Omental fat pad (tissue), 4 donors: ENCODE measurements around the gene UTP3. TPM values are rescaled to one million over a fixed set of nuclear protein-coding genes. Genes with fewer than 3 reads are reported as not detected.
"Not testable (repeated sequence)": the region's sequence is repeated elsewhere in the genome, so short reads cannot be mapped to it uniquely, and the experiment has no call there.

ENCODE experiments used
- ATAC-seq: fragments of 150-250 bp; one replicate; pipeline ENCODE4 v1.9.1; 2016; ENCODE audit warnings: mild to moderate bottlenecking, moderate library complexity; ENCODE audit not compliant: low FRiP score
- DNase-seq: peaks from one replicate; pipeline ENCODE4 v3.0.0-alpha.2; 2019; ENCODE audit warnings: low spot score
- CTCF ChIP-seq, 3 donors: fragments of 450-650 bp; IDR thresholded peaks; one replicate each; pipeline ENCODE4 v1.5.1; 2016 to 2017; ENCODE audit warnings: antibody characterized with exemption in 3 of 3, mild to moderate bottlenecking in 3 of 3, moderate library complexity in 2 of 3
- total RNA-seq, 4 donors: library from RNA; depleted of rRNA; stranded (reverse); fragments of >200 nt; gene quantifications; one replicate each; pipeline ENCODE4 v1.1.0, GENCODE V29; 2016

Gene UTP3
- total RNA-seq, 4 donors from 2014 or later = 20.7 to 67.5 (median 26.5) TPM

GRCh38 chr4:70718811-70719604 is 30.7 kb downstream of the UTP3 start:
- TF ChIP-seq CTCF (IDR thresholded peaks at IDR 0.05) = no peak
- ATAC-seq (no peak), DNase-seq (no peak)

GRCh38 chr4:70721747-70722146 is 33.4 kb downstream of the UTP3 start, which contains the start of gene RUFY3:
RUFY3 (plus strand) TSS chr4:70721964; CDS start chr4:70722574, 610 bp downstream.
- ATAC-seq (peak; percentile 75), DNase-seq (no peak)
- TF ChIP-seq CTCF (IDR thresholded peaks at IDR 0.05) = no peak

- DNase-seq (no peak), ATAC-seq (no peak)
- no peak for TF ChIP-seq CTCF (IDR thresholded peaks at IDR 0.05)
These were observed 34.0 kb downstream of the UTP3 start for GRCh38 chr4:70722199-70722791.

- no peak for TF ChIP-seq CTCF (IDR thresholded peaks at IDR 0.05)
- DNase-seq = no peak
- no peak for ATAC-seq
These were observed 36.1 kb downstream of the UTP3 start for GRCh38 chr4:70724463-70724862.

GRCh38 chr4:70725633-70726032 is 37.3 kb downstream of the UTP3 start:
- ATAC-seq = no peak
- no peak for DNase-seq
- no peak for TF ChIP-seq CTCF (IDR thresholded peaks at IDR 0.05)

- not testable (repeated sequence) for ATAC-seq, DNase-seq
These were observed 38.2 kb downstream of the UTP3 start for GRCh38 chr4:70726515-70726914.

- ATAC-seq = no peak
- no peak for TF ChIP-seq CTCF (IDR thresholded peaks at IDR 0.05)
- DNase-seq = no peak
These were observed 39.8 kb downstream of the UTP3 start for GRCh38 chr4:70728091-70728490.

GRCh38 chr4:70732878-70733277 is 44.5 kb downstream of the UTP3 start:
- DNase-seq, ATAC-seq: not testable (repeated sequence)
